ENCODE data around the gene KIRREL2.

Gene KIRREL2

DNA sequence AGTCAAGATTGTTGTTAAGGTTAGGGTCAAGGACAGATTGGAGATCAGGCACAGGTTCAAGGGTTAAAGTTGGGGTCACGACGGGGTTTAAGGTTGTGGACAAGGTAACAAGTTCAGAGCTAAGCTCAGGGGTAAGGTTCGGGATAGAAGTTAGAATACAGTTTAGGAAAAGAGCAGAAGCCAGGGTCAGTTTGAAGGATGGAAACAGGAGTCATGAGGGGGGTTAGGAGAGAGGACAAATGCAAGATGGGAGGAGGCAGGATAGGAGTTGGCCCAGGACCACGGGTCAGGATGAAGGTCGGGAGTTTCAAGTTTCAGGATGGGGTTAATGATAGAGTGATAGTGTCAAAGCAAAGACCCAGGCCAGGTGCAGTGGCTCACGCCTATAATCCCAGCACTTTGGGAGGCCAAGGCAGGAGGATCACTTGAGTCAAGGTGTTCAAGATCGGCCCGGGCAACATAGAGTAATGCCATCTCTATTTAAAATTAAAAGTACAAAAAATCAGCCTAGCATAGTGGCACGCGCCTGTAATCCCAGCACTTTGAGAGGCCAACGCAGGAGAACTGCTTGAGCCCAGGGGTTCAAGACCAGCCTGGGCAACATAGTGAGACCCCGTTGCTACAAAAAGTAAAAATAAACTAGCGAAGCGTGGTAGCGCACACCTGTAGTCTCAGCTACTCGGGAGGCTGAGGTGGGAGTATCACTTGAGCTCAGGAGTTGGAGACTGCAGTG lies 12.1 kb upstream of the KIRREL2 start:
- DNase-seq (ENCODE audit: low spot score): no peak

GRCh38 chr19:35845215-35846037 lies 11.3 kb upstream of the KIRREL2 start:
- peak; percentile 79 for DNase-seq (ENCODE audit: low spot score)

GRCh38 chr19:35846038-35846668 lies 10.6 kb upstream of the KIRREL2 start:
- no peak for DNase-seq (ENCODE audit: low spot score)

- DNase-seq (ENCODE audit: low spot score): no peak
Measured at GRCh38 chr19:35847911-35848310, 8.8 kb upstream of the KIRREL2 start.

DNA sequence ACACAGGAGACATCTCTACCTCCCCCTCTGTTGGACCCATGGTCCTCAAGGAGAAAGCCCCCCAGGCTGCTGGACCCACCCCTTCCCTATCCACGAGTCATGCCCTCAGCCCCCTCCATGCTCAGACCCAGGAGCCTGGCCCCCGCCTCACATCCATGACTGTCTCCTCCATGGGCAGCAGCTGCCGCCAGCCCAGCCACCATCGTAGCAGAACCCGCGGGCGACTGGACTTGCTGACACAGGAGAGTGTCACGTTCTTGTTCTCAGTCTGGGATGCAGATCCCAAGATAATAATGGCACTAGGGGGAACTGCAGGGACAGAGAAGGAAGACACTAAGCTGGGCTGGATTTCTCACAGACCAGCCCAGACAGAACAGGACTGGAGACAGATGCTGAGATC lies 8.2 kb upstream of the KIRREL2 start:
- no peak for DNase-seq (ENCODE audit: low spot score)

- no peak for DNase-seq (ENCODE audit: low spot score)
Measured at GRCh38 chr19:35848919-35849505, 7.7 kb upstream of the KIRREL2 start.

DNA sequence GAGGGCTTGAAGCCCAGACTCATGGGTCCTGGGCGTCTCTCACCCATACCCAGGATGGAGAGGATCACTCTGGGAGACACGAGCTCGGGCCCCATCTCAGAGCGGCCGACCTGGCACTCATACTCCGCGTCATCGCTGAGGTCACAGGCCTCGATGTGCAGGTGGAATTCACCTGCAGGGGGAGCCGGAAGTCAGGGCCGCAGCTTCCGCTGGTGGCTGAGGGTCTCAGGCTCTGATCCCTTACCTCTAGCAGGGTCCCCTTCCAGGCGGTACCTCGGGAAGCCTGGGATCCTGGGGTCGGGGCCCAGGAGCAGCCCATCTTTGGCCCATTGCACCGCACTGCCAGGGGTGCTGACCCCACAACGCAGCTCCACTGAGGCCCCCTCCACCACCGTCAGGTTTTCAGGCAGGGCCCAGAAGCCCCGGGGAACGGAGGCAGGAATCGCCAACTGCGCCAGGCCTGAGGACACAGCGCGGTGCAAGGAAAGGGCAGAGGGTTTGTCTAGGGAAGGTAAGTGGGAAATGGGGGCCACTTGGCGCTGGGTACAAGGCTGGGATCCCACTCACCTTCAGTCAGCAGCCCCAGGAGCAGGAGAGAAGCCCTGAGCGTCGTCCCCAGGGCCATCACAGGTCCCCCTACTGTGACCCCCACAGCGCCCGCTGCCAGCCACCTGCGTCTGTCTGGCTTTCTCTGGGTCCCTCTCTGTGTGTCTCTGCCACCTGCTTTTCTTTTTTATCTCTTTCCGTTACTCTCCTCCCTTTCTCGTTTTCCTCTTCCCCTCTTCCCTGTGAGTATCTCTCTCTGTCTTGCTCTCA lies 5.3 kb upstream of the KIRREL2 start:
- no peak for DNase-seq (ENCODE audit: low spot score)

DNA sequence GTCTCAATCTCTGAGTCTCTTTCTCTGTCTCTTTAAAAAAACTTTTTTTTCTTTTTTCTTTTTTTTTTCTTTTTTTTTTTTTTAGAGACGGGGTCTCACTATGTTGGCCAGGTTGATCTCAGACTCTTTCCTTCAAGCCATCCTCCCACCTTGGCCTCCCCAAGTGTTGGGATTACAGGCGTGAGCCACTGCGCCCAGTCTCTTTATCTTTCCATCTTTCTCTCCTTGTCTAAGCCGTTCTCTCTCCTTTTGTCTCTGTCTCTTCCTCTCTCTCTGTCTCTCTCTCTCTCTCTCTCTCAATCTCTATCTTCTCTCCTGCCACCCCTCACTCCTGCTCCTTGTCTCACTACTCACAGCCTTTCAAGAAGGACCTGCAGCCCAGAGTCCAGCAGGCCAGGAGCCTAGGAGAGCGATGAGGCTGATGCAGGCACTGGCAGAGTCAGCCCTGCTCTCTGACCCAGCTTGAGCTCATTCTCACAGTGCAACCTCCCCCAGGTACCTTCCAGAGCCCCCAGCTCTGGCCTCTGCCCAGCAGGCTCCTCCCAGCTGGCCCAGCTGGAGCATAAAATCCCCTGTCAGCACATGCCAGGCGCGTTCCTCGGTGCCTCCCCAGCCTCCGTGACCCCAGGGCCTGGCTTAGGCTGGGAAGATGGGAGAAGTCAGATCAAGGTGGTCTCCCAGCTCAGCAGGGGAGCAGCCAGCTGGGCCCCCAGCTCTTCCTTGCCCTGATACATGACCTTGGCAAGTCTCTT lies 4.5 kb upstream of the KIRREL2 start, which contains the start of gene NPHS1:
NPHS1 (minus strand) TSS at position 476 of the 752 bp plus-strand sequence. CDS start 667 bp downstream, outside the sequence.
- no peak for DNase-seq (ENCODE audit: low spot score)

- DNase-seq (ENCODE audit: low spot score): no peak
Measured at GRCh38 chr19:35853038-35853756, 3.5 kb upstream of the KIRREL2 start.

DNA sequence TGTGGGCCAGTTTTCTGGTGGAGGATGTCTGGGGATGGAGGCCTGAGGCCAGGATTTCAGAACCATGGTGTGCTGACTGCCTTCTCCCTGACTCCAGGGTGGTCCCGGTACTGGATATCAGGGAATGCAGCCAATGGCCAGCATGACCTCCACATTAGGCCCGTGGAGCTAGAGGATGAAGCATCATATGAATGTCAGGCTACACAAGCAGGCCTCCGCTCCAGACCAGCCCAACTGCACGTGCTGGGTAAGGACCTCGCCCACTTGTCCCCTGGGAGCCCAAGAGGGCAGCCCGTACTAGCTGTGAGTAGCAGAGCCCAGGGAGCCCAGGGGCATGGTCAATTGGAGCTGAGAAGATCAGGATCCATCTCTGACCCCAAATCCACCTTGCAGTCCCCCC lies 1.6 kb downstream of the KIRREL2 start:
- no peak for DNase-seq (ENCODE audit: low spot score)

DNA sequence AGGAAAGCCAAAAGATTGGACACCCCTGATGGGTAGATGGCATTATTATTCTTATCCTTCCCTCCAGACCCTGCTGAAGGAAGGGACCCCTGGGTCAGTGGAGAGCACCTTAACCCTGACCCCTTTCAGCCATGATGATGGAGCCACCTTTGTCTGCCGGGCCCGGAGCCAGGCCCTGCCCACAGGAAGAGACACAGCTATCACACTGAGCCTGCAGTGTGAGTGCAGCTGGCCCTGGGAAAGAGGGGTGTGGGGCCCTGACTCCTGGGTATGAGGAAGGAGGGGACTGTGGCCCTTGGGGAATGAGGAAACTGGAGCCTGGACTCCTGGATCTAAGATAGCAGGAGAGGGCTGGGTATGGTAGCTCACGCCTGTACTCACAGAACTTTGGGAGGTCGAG lies 2.7 kb downstream of the KIRREL2 start:
- no peak for DNase-seq (ENCODE audit: low spot score)

GRCh38 chr19:35860436-35860817 lies 3.7 kb downstream of the KIRREL2 start:
- DNase-seq (ENCODE audit: low spot score): no peak

DNA sequence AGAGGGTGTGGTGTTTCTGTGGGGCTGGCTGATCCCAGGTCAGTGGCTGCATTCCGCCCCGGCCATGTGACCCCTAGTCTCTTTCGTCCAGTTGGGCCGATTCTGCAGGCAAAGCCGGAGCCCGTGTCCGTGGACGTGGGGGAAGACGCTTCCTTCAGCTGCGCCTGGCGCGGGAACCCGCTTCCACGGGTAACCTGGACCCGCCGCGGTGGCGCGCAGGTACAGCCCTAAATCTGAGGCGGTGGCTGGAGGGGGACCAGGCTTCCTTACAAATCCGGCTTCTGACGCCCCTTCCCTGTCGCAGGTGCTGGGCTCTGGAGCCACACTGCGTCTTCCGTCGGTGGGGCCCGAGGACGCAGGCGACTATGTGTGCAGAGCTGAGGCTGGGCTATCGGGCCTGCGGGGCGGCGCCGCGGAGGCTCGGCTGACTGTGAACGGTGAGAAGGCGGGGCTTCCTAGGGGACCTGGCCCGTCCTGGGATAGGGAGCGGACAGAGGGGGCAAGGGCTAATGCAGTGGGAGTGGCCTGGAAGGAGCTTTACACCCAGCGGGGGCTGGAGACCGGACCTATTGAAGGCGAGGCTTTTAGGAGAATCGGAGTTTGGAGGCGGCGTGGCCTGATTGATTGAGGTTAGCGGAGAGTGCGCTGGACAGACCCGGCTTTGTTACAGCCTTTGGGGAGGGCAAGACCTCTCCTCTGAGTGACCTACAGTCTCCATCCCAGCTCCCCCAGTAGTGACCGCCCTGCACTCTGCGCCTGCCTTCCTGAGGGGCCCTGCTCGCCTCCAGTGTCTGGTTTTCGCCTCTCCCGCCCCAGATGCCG lies 4.3 kb downstream of the KIRREL2 start:
- no peak for DNase-seq (ENCODE audit: low spot score)

GRCh38 chr19:35861640-35862160 lies 5.0 kb downstream of the KIRREL2 start:
- DNase-seq (ENCODE audit: low spot score): no peak

- no peak for DNase-seq (ENCODE audit: low spot score)
Measured at GRCh38 chr19:35862528-35862927, 5.8 kb downstream of the KIRREL2 start.

DNA sequence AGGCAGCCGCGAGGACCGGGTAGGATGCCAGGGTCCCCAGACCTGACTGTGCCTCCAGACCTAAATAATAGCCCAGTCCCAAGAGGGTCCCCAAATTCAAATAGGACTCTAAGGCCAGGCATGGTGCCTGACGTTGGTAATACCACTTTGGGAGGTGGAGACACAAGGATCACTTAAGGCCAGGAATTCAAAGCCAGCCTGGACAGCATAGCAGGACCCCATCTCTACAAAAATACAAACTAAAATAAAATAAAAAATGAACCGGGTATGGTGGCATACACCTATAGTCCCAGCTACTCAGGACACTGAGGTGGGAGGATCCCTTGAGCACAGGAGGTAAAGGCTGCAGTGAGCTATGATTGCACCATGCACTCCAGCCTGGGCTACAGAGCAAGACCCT lies 6.3 kb downstream of the KIRREL2 start:
- DNase-seq (ENCODE audit: low spot score): no peak

GRCh38 chr19:35868172-35868822 lies 11.6 kb downstream of the KIRREL2 start, which contains the start of gene APLP1:
Gene APLP1 (plus strand): TSS chr19:35868574. CDS start chr19:35868637, 63 bp downstream.
- DNase-seq (ENCODE audit: low spot score): peak; percentile 62

GRCh38 chr19:35868823-35869326 lies 12.2 kb downstream of the KIRREL2 start:
- no peak for DNase-seq (ENCODE audit: low spot score)

Measured in RKO (cell line).